GM12872 (cell line): Measurements from ENCODE around the gene IL11RA.

ENCODE experiments used
- CTCF ChIP-seq: IDR thresholded peaks from 3 replicates; pipeline ENCODE4 v1.5.1; 2011; ENCODE audit warnings: low read depth, mild to moderate bottlenecking, low read length, moderate library complexity; ENCODE audit not compliant: insufficient read depth

The IL11RA gene

GRCh38 chr9:34709196-34709978 lies 57.4 kb downstream of the IL11RA start:
- TF ChIP-seq CTCF: no peak

GRCh38 chr9:34710023-34710422 lies 58.0 kb downstream of the IL11RA start, which contains the start of gene CCL21:
CCL21 (minus strand) TSS chr9:34710136; CDS start chr9:34710066, 70 bp downstream.
- no peak for TF ChIP-seq CTCF
